ENCODE results near the gene SNTB2. TPM values are rescaled to one million over a fixed set of nuclear protein-coding genes. Genes with fewer than 3 reads are reported as not detected.
"Not testable (repeated sequence)": the region's sequence is repeated elsewhere in the genome, so short reads cannot be mapped to it uniquely, and the experiment has no call there.

The SNTB2 gene
- total and polyA plus RNA-seq, 2 of the 8 experiments (the other 6 are each of a cell fraction or from before 2014, with no cell fraction given), result 6.0 to 16.1 TPM

DNA sequence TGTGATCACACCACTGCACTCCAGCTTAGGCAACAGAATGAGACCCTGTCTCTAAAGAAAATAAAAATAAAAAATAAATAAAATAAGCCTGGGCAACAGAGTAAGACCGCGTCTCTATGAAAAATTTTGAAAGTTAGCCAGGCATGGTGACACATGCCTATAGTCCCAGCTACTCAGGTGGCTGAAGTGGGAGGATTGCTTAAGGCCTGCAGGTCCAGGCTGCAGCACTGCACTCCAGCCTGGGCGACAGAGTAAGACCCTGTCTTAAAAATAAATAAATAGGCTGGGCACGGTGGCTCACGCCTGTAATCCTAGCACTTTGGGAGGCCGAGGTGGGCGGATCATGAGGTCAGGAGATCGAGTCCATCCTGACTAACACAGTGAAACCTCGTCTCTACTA is 104.7 kb downstream of the SNTB2 start:
- H2BK20ac ChIP-seq (ENCODE audit: low read length); H3K4me3 ChIP-seq (ENCODE audit: extremely low read depth in 1 of 4, insufficient read depth in 2 of 4, low read depth in 3 of 4, low read length in 4 of 4); H3K79me1 ChIP-seq (ENCODE audit: low read depth, low read length); H3K23ac ChIP-seq (ENCODE audit: insufficient read length); H3K18ac ChIP-seq (ENCODE audit: extremely low read depth, low read length); H4K8ac ChIP-seq (ENCODE audit: extremely low read depth, insufficient read depth, low read length); H4K91ac ChIP-seq (replicated peaks; ENCODE audit: insufficient read length, low read length); POLR2A ChIA-PET (ENCODE audit: partially characterized antibody); H3K9me3 ChIP-seq (ENCODE audit: insufficient read depth in 2 of 2, low read depth in 1 of 2, low read length in 1 of 2); H2BK15ac ChIP-seq (ENCODE audit: low read length); H3K9ac ChIP-seq (replicated peaks in 1 of 4; ENCODE audit: extremely low read depth in 1 of 4, low read depth in 3 of 4, low read length in 3 of 4); H4K20me1 ChIP-seq (replicated peaks in 1 of 2; ENCODE audit: control insufficient read depth in 1 of 2, insufficient read depth in 2 of 2, low read length in 2 of 2); H3K56ac ChIP-seq (replicated peaks; ENCODE audit: insufficient read length, low read depth, low read length); H3K36me3 ChIP-seq (ENCODE audit: control insufficient read depth in 2 of 4, insufficient read depth in 4 of 4, low read length in 3 of 4); H2BK120ac ChIP-seq (replicated peaks; ENCODE audit: low read depth, low read length); H3K27ac ChIP-seq (ENCODE audit: low read depth, low read length); H3K23me2 ChIP-seq (ENCODE audit: low read depth, low read length); H3K4me2 ChIP-seq (ENCODE audit: insufficient read depth in 1 of 2, low read depth in 2 of 2, low read length in 2 of 2); H3K4ac ChIP-seq (replicated peaks; ENCODE audit: insufficient read length, low read depth, low read length); H2AFZ ChIP-seq (ENCODE audit: low read length); H2BK5ac ChIP-seq (ENCODE audit: low read depth, low read length); FAIRE-seq; H2BK12ac ChIP-seq (ENCODE audit: low read depth, low read length); H3K27me3 ChIP-seq (replicated peaks in 1 of 4; ENCODE audit: control insufficient read depth in 3 of 4, extremely low read depth in 1 of 4, insufficient read depth in 3 of 4, low read length in 3 of 4); H3K4me1 ChIP-seq (replicated peaks in 1 of 4; ENCODE audit: control insufficient read depth in 3 of 4, insufficient read depth in 4 of 4, low read length in 3 of 4); DNase-seq (ENCODE audit: low read depth in 1 of 2, low spot score in 2 of 2); H3K14ac ChIP-seq (ENCODE audit: insufficient read length); H2AK5ac ChIP-seq (ENCODE audit: low read depth, low read length); H3K79me2 ChIP-seq (ENCODE audit: control insufficient read depth in 1 of 2, insufficient read depth in 2 of 2, low read length in 2 of 2); H4K5ac ChIP-seq (ENCODE audit: insufficient read length, low read depth, low read length): not testable (repeated sequence)
- CTCF ChIA-PET (ENCODE audit: partially characterized antibody), result interaction anchor here (0.6 kb wide), 1 partner anchor 18 kb away, joined by 3 read pairs; no protein-coding TSS in a partner anchor
- 95% methylated on average over 9 of the region's 9 CpGs; no CpG with 5 or more reads in 1 of the 2 experiments for WGBS, 2 experiments (ENCODE audit: extremely low coverage in 1 of 2, insufficient coverage in 1 of 2, insufficient read length in 1 of 2, insufficient replicate concordance in 2 of 2, low coverage in 1 of 2, low lambda C conversion rate in 2 of 2, missing lambda C conversion rate in 1 of 2)
